DOHH2 (cell line): ENCODE results near the gene ELOVL2.

Experiments
- EZH2phosphoT487 ChIP-seq: fragments of 200-600 bp; sonication (generic); IDR thresholded peaks from 2 replicates; pipeline ENCODE4 v1.6.1; 2017; ENCODE audit warnings: borderline replicate concordance, mild to moderate bottlenecking, antibody characterized with exemption, low read length, moderate library complexity, mixed read lengths
- TF ChIP-seq, protein P1 (sequence below): fragments of 200-600 bp; sonication (generic); IDR thresholded peaks from one replicate; pipeline ENCODE4 v1.5.1; 2014; ENCODE audit warnings: antibody characterized with exemption, mild to moderate bottlenecking, low read depth, low read length; ENCODE audit not compliant: poor library complexity, severe bottlenecking

DNA sequence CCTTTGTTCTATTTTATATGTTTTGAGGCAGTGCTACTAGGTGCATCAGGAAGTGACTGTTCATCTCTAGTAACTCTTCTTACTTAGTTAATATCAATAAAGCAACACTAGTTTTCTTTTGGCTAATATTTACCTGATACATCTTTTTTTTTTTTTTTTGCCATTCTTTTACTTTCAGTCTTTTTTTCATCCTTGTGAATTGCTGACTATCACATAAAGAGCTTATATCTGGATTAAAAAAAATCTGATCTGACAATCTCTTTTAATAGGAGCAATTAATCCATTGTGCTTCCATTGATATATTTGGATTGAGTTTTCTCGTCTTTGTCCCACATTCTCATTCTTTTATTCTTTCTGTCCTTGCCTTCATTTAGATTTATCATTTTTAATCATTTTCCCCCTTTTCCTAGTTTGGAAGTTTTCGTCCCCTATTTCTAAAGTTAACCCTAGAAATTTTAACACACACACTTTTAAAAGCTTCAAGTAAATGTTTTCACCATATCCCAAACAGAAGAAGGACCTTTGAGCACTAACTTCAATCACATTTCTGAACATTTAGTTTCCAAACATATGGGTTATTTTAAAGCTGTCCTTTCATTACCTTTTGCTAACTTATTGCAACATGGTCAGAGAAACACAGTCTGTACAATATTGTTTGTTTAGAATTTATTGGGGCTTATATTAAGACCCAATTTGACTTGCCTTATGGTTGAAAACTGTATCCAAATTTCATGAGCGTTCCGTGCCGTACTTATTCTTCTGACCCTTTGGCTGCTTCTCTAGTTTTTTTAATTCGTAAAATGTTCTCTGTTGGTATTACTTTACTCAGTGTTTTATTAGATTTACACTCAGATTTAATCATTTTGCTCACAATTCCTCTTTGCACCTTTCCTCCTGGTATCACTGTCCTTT, 94.3 kb downstream of the ELOVL2 start:
- TF ChIP-seq, protein P1, sequence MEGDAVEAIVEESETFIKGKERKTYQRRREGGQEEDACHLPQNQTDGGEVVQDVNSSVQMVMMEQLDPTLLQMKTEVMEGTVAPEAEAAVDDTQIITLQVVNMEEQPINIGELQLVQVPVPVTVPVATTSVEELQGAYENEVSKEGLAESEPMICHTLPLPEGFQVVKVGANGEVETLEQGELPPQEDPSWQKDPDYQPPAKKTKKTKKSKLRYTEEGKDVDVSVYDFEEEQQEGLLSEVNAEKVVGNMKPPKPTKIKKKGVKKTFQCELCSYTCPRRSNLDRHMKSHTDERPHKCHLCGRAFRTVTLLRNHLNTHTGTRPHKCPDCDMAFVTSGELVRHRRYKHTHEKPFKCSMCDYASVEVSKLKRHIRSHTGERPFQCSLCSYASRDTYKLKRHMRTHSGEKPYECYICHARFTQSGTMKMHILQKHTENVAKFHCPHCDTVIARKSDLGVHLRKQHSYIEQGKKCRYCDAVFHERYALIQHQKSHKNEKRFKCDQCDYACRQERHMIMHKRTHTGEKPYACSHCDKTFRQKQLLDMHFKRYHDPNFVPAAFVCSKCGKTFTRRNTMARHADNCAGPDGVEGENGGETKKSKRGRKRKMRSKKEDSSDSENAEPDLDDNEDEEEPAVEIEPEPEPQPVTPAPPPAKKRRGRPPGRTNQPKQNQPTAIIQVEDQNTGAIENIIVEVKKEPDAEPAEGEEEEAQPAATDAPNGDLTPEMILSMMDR, result no peak
- no peak for TF ChIP-seq EZH2phosphoT487
